GM23248 (cell line): Measurements from ENCODE around the gene ARHGEF7.

Source experiments
- EZH2 ChIP-seq: fragments of 200-600 bp; sonication (generic); IDR thresholded peaks from 2 replicates; pipeline ENCODE4 v1.6.1; 2018; ENCODE audit warnings: antibody characterized with exemption, mild to moderate bottlenecking; ENCODE audit not compliant: insufficient read depth, poor library complexity, severe bottlenecking
- EZH2phosphoT487 ChIP-seq: fragments of 200-600 bp; sonication (generic); IDR thresholded peaks from 2 replicates; pipeline ENCODE4 v1.6.1; 2018; ENCODE audit warnings: antibody characterized with exemption, moderate library complexity, mild to moderate bottlenecking, low read depth; ENCODE audit not compliant: insufficient read depth

DNA sequence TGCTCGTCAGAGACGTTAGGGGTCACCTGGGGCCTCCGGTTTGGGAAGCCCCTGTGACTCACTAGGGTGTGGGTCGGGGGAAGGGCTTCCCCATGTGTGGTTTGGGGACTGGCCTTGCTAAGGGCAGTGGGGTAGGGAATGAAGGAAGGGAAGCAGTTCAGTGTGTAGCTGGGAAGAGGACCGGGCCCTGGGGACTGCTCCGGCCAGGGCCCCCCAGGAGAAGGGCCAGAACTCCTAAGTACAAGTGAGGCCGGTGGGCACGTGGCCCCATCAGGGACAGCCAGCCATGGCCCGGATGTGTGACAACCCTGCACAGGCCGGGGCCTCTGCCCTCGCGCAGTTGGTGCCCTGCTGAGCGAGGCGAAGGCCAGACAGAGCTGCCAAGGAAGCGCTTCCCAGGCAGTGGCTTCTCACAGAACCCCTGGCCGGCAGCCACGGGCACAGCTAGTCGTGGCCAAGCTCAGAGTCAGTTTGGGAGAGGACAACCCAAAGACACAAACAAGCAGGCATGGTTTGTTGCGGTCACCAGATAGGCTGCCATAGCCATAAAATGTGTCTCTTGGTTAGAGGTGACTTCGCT lies 231.1 kb downstream of the ARHGEF7 start:
- no peak for TF ChIP-seq EZH2phosphoT487
- no peak for TF ChIP-seq EZH2
